ENCODE data around the gene B4GALT1. TPM values are rescaled to one million over a fixed set of nuclear protein-coding genes. Genes with fewer than 3 reads are reported as not detected.

Gene B4GALT1
- total RNA-seq, 1 donor from 2014 or later = 7.5 TPM

- H3K4me1 ChIP-seq = no peaks in the 10 kb centered on the region
- H3K27me3 Mint-ChIP-seq (ENCODE audit: insufficient read depth, low read depth) = peaks cover 11% of the 10 kb centered on the region
- no peaks in the 10 kb centered on the region for H3K79me2 ChIP-seq (ENCODE audit: low read depth)
- H3K36me3 ChIP-seq = no peaks in the 10 kb centered on the region
- no peak overlapping the region for H3K27ac Mint-ChIP-seq
- H3K4me1 Mint-ChIP-seq = peaks cover 20% of the 10 kb centered on the region
- TF ChIP-seq EZH2phosphoT487 (IDR thresholded peaks at IDR 0.05) (no peak), CTCF (IDR thresholded peaks at IDR 0.05) (no peak), EZH2 (IDR thresholded peaks at IDR 0.05) (no peak)
- no peak overlapping the region for H3K4me3 ChIP-seq
- peak overlapping the region; percentile 21 for H3K4me3 Mint-ChIP-seq
- H3F3A ChIP-seq (ENCODE audit: low read depth) = no peaks in the 10 kb centered on the region
- no peak overlapping the region for H2AFZ ChIP-seq (replicated peaks)
- H3K27me3 ChIP-seq = no peaks in the 10 kb centered on the region
- no peaks in the 10 kb centered on the region for H3K9me3 ChIP-seq (ENCODE audit: low read depth)
- DNase-seq (ENCODE audit: low spot score) = no peak
- no peak overlapping the region for H3K27ac ChIP-seq
- H4K20me1 ChIP-seq (ENCODE audit: low read depth) = no peaks in the 10 kb centered on the region
- no peak overlapping the region for H3K4me2 ChIP-seq
- no peaks in the 10 kb centered on the region for H3K9me3 Mint-ChIP-seq
- peaks cover 5% of the 10 kb centered on the region for H3K36me3 Mint-ChIP-seq
- no peak overlapping the region for H3K9ac ChIP-seq
Observed at GRCh38 chr9:33135470-33135958, 31.6 kb downstream of the B4GALT1 start.

- no peak overlapping the region for H3K27ac ChIP-seq
- no peak overlapping the region for H3K27ac Mint-ChIP-seq
- no peaks in the 10 kb centered on the region for H3K4me1 ChIP-seq
- no peaks in the 10 kb centered on the region for H3K36me3 ChIP-seq
- no peaks in the 10 kb centered on the region for H3F3A ChIP-seq (ENCODE audit: low read depth)
- no peak overlapping the region for H3K4me3 ChIP-seq
- peaks cover 8% of the 10 kb centered on the region for H3K36me3 Mint-ChIP-seq
- H3K9me3 ChIP-seq (ENCODE audit: low read depth) = no peaks in the 10 kb centered on the region
- no peaks in the 10 kb centered on the region for H3K27me3 ChIP-seq
- H3K4me3 Mint-ChIP-seq = no peak overlapping the region
- H3K27me3 Mint-ChIP-seq (ENCODE audit: insufficient read depth, low read depth) = peaks cover 11% of the 10 kb centered on the region
- no peak overlapping the region for H2AFZ ChIP-seq (replicated peaks)
- DNase-seq (ENCODE audit: low spot score) = no peak
- TF ChIP-seq EZH2phosphoT487 (IDR thresholded peaks at IDR 0.05) = no peak
- TF ChIP-seq EZH2 (IDR thresholded peaks at IDR 0.05) = no peak
- no peak for TF ChIP-seq CTCF (IDR thresholded peaks at IDR 0.05)
- no peaks in the 10 kb centered on the region for H3K79me2 ChIP-seq (ENCODE audit: low read depth)
- H4K20me1 ChIP-seq (ENCODE audit: low read depth) = no peaks in the 10 kb centered on the region
- H3K9ac ChIP-seq = no peak overlapping the region
- no peak overlapping the region for H3K4me2 ChIP-seq
- H3K4me1 Mint-ChIP-seq = peaks cover 17% of the 10 kb centered on the region
- no peaks in the 10 kb centered on the region for H3K9me3 Mint-ChIP-seq
Observed at GRCh38 chr9:33135031-33135461, 32.1 kb downstream of the B4GALT1 start.

GRCh38 chr9:33133186-33133585, 34.0 kb downstream of the B4GALT1 start:
- Histone ChIP-seq H3K4me1 (peaks cover 5% of the 10 kb centered on the region), H4K20me1 (ENCODE audit: low read depth) (no peaks in the 10 kb centered on the region)

More at GRCh38 chr9:33133186-33133585, 34.0 kb downstream of the B4GALT1 start:
- H3K79me2 ChIP-seq (ENCODE audit: low read depth) = no peaks in the 10 kb centered on the region
- H2AFZ ChIP-seq (replicated peaks) = no peak overlapping the region
- no peak overlapping the region for H3K4me2 ChIP-seq
- Mint-ChIP-seq H3K36me3 (peaks cover 13% of the 10 kb centered on the region), H3K4me3 (no peak overlapping the region), H3K4me1 (peaks cover 17% of the 10 kb centered on the region), H3K27me3 (ENCODE audit: insufficient read depth, low read depth) (peaks cover 7% of the 10 kb centered on the region), H3K27ac (no peak overlapping the region), H3K9me3 (no peaks in the 10 kb centered on the region)
- no peak for DNase-seq (ENCODE audit: low spot score)
- H3K4me3 ChIP-seq = no peak overlapping the region
- H3K27ac ChIP-seq = no peak overlapping the region
- no peaks in the 10 kb centered on the region for H3F3A ChIP-seq (ENCODE audit: low read depth)
- no peak overlapping the region for H3K9ac ChIP-seq
- no peaks in the 10 kb centered on the region for H3K9me3 ChIP-seq (ENCODE audit: low read depth)
- TF ChIP-seq EZH2phosphoT487 (IDR thresholded peaks at IDR 0.05) (no peak), CTCF (IDR thresholded peaks at IDR 0.05) (no peak), EZH2 (IDR thresholded peaks at IDR 0.05) (no peak)
- H3K27me3 ChIP-seq = no peaks in the 10 kb centered on the region
- H3K36me3 ChIP-seq = no peaks in the 10 kb centered on the region

Data from neural progenitor cell (in vitro differentiated cells).